CD4-positive, alpha-beta T cell (primary cell): Measurements from ENCODE around the gene RNF121. TPM values are rescaled to one million over a fixed set of nuclear protein-coding genes. Genes with fewer than 3 reads are reported as not detected.

Experiments
- ATAC-seq: fragments of 200-7000 bp; cut with Tn5 transposase; one replicate; pipeline ENCODE4 v1.10.0; 2022; ENCODE audit warnings: mild to moderate bottlenecking; ENCODE audit not compliant: poor library complexity
- CTCF ChIA-PET: fragments of 350-600 bp; sonication (Branson Sonifier 250); formaldehyde crosslinking; loops from one replicate; lab custom pipeline; 2021; ENCODE audit warnings: antibody characterized with exemption, inconsistent platforms; lab: Charles Lee
- POLR2A ChIA-PET: fragments of 350-600 bp; sonication (Branson Sonifier 250); formaldehyde crosslinking; loops from one replicate; lab custom pipeline; 2021; ENCODE audit warnings: antibody characterized with exemption, inconsistent platforms; lab: Charles Lee
- DNase-seq, 14 experiments: peaks; one replicate each; pipeline ENCODE4 v3.0.0-alpha.2; 2013 to 2020; ENCODE audit warnings: mixed read lengths in 2 of 14
- H3K27ac ChIP-seq, 2 donors: one replicate each; pipeline versions ENCODE4 v1.5.1 to v1.7.0; 2013; ENCODE audit warnings: low read length in 2 of 2, low read depth in 1 of 2, mild to moderate bottlenecking in 1 of 2
- H3K27me3 ChIP-seq, 2 experiments: 1 replicate in 1 of 2; 2 replicates in 1 of 2; pipeline versions ENCODE4 v1.6.1 to v1.7.0; 2013; ENCODE audit warnings: low read length in 2 of 2, control low read depth in 1 of 2, mild to moderate bottlenecking in 1 of 2, moderate library complexity in 1 of 2; ENCODE audit not compliant: insufficient read depth in 2 of 2, control insufficient read depth in 1 of 2
- H3K36me3 ChIP-seq: one replicate; pipeline ENCODE4 v1.6.1; 2013; ENCODE audit warnings: low read length, control low read depth; ENCODE audit not compliant: insufficient read depth
- H3K4me1 ChIP-seq: one replicate; pipeline ENCODE4 v1.6.1; 2013; ENCODE audit warnings: low read length, control low read depth; ENCODE audit not compliant: insufficient read depth
- H3K4me3 ChIP-seq: one replicate; pipeline ENCODE4 v1.5.1; 2013; ENCODE audit warnings: mild to moderate bottlenecking, low read length, moderate library complexity
- H3K9me3 ChIP-seq, 2 experiments: 1 replicate in 1 of 2; 2 replicates in 1 of 2; pipeline versions ENCODE4 v1.6.1 to v1.7.0; 2013; ENCODE audit warnings: low read length in 2 of 2, mild to moderate bottlenecking in 2 of 2, control low read depth in 1 of 2, moderate library complexity in 1 of 2; ENCODE audit not compliant: control insufficient read depth in 1 of 2, insufficient read depth in 1 of 2
- H3K27ac Mint-ChIP-seq: one replicate; pipeline ENCODE4 v1.8.0; 2020; ENCODE audit warnings: mixed read lengths
- H3K27me3 Mint-ChIP-seq: one replicate; pipeline ENCODE4 v1.8.0; 2021; ENCODE audit warnings: mixed read lengths
- H3K36me3 Mint-ChIP-seq: one replicate; pipeline ENCODE4 v1.8.0; 2021; ENCODE audit warnings: low read depth, mixed read lengths
- H3K4me1 Mint-ChIP-seq: one replicate; pipeline ENCODE4 v1.8.0; 2021; ENCODE audit warnings: low read depth, mixed read lengths
- H3K4me3 Mint-ChIP-seq: one replicate; pipeline ENCODE4 v1.8.0; 2020; ENCODE audit warnings: mild to moderate bottlenecking, mixed read lengths
- H3K9me3 Mint-ChIP-seq: one replicate; pipeline ENCODE4 v1.8.0; 2020; ENCODE audit warnings: mixed read lengths
- intact Hi-C, 2 experiments: fragments of 100-400 bp; cut with DNase I in 1 of 2; cut with micrococcal nuclease in 1 of 2; formaldehyde crosslinking; loops; one replicate each; pipeline versions ENCODE4 v1.15.1 to v1.9.0; 2023 to 2025; cut with DNase I, micrococcal nuclease
- total RNA-seq, 174 experiments: library from RNA in 2 of 174; stranded (reverse) in 2 of 174; gene quantifications; one replicate each; pipeline ENCODE4 v1.2.3 and lab custom pipeline; 2021 to 2026
- TF ChIP-seq, protein P1 (sequence below): fragments of 200-600 bp; IDR thresholded peaks from one replicate; pipeline ENCODE4 v1.8.0; 2022; ENCODE audit warnings: antibody characterized with exemption, mild to moderate bottlenecking

Gene RNF121
- total RNA-seq, 2 experiments from 2014 or later = 10.1 to 10.4 TPM

DNA sequence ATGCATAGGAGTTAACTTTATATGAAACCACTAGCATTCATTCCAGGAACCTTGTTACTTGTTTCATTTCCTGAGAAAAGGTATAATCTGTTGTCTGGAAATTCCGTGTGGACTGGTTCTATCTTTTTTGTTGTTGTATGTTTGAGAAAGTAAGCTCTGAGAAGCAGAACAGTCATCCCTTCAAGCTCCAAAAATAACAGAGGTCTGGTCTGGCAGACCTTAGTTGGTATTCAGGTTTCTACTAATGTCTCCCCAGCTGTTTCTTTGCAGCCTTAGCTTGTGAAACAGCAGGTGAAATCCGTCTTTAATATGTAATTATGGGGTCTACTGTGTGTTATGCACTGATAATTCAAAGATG lies 2.4 kb downstream of the RNF121 start:
- H3K4me3 Mint-ChIP-seq = peak overlapping the region; percentile 2
- no peaks in the 10 kb centered on the region for H3K36me3 ChIP-seq
- TF ChIP-seq, protein P1, sequence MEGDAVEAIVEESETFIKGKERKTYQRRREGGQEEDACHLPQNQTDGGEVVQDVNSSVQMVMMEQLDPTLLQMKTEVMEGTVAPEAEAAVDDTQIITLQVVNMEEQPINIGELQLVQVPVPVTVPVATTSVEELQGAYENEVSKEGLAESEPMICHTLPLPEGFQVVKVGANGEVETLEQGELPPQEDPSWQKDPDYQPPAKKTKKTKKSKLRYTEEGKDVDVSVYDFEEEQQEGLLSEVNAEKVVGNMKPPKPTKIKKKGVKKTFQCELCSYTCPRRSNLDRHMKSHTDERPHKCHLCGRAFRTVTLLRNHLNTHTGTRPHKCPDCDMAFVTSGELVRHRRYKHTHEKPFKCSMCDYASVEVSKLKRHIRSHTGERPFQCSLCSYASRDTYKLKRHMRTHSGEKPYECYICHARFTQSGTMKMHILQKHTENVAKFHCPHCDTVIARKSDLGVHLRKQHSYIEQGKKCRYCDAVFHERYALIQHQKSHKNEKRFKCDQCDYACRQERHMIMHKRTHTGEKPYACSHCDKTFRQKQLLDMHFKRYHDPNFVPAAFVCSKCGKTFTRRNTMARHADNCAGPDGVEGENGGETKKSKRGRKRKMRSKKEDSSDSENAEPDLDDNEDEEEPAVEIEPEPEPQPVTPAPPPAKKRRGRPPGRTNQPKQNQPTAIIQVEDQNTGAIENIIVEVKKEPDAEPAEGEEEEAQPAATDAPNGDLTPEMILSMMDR = no peak
- no peak overlapping the region for H3K27ac ChIP-seq
- H3K4me3 ChIP-seq = no peak overlapping the region
- peaks cover 65% of the 10 kb centered on the region for H3K4me1 Mint-ChIP-seq
- H3K27ac Mint-ChIP-seq = no peak overlapping the region
- CTCF ChIA-PET = interaction anchor here (1.2 kb wide), 1 partner anchor 160 kb away, joined by 3 read pairs; no protein-coding TSS in a partner anchor
- DNase-seq (no peak), ATAC-seq (no peak)
- H3K9me3 ChIP-seq = no peaks in the 10 kb centered on the region
- H3K9me3 Mint-ChIP-seq = no peaks in the 10 kb centered on the region
- no peaks in the 10 kb centered on the region for H3K27me3 ChIP-seq
- no peaks in the 10 kb centered on the region for H3K27me3 Mint-ChIP-seq
- POLR2A ChIA-PET = interaction anchor here (0.8 to 1.2 kb wide), 3 partner anchors 109 to 181 kb away, joined by 3 read pairs; partner anchors contain the start of gene ANAPC15
- H3K36me3 Mint-ChIP-seq = peaks cover 15% of the 10 kb centered on the region
- H3K4me1 ChIP-seq = peaks cover 36% of the 10 kb centered on the region
- intact Hi-C loops = no loop called here

DNA sequence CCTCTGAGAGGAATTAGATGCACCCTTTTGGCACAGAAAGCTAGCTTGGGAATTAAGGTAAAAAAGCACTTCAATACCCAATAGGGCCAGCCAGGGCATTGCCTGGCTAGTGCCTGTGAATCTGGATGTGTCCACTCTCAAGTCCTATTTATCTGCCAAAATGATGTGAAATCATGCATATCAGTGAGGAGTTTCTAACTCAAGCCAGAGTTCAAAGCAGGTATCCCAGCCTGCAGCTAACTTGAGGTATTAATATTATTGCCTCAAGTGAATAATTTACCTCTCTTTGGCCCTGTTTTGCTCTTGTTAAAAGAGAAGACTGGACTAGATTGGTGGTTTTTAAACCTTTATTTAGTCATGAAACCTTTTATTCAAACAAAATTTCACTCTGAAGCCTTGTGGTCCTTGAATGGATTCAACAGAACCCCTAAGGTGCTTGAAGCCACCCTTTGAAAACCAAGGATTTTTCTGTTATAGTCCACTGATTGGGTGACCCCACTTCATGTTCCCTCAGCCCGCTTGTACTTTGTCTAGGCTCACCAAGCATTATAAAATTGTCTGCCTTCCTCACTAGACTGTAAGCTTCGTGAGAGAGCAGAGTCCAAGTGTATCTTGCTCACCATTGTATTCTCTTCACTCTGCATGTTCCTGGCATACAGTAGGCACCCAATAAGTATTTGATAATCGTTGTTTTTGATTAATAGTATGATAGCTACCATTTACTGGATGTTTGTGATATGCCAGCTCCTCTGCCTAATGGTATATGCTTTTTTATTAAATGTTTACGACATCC lies 4.5 kb downstream of the RNF121 start:
- no peak for ATAC-seq
- intact Hi-C loops = no loop called here
- no peaks in the 10 kb centered on the region for H3K27me3 Mint-ChIP-seq
- peaks cover 14% of the 10 kb centered on the region for H3K36me3 Mint-ChIP-seq
- DNase-seq = no peak
- H3K4me3 ChIP-seq = no peak overlapping the region
- H3K9me3 Mint-ChIP-seq = no peaks in the 10 kb centered on the region
- POLR2A ChIA-PET = no interaction called here
- H3K36me3 ChIP-seq = peaks cover 2% of the 10 kb centered on the region
- H3K27ac ChIP-seq = no peak overlapping the region
- TF ChIP-seq, protein P1 = no peak
- no peak overlapping the region for H3K4me3 Mint-ChIP-seq
- no peaks in the 10 kb centered on the region for H3K27me3 ChIP-seq
- peaks cover 60% of the 10 kb centered on the region for H3K4me1 Mint-ChIP-seq
- H3K27ac Mint-ChIP-seq = no peak overlapping the region
- CTCF ChIA-PET = no interaction called here
- H3K4me1 ChIP-seq = peaks cover 23% of the 10 kb centered on the region
- H3K9me3 ChIP-seq = no peaks in the 10 kb centered on the region

DNA sequence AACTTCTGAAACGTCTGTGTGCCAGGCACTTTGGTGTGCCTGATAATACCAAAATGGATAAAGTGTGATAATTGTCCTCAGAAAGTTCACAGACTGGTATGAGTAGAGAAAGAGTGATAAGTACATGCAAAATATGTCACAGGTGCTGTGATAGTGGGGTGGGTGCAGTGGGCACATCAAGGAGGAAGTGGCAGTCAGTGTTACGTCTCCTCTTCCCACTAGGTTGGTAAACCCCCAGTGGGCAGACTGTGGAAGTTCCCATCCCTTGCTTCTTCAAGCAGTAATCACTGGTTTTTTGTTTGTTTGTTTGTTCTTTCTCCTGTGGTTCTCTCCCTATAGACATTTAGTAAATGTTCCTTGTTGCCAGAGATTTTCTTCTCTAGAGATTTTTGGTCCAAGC lies 5.4 kb downstream of the RNF121 start:
- H3K27me3 Mint-ChIP-seq = no peaks in the 10 kb centered on the region
- peaks cover 51% of the 10 kb centered on the region for H3K4me1 Mint-ChIP-seq
- Histone ChIP-seq H3K9me3 (no peaks in the 10 kb centered on the region), H3K4me3 (no peak overlapping the region), H3K27me3 (no peaks in the 10 kb centered on the region), H3K36me3 (peaks cover 2% of the 10 kb centered on the region), H3K4me1 (peaks cover 21% of the 10 kb centered on the region), H3K27ac (no peak overlapping the region)
- ATAC-seq (peak; percentile 52), DNase-seq (peak in 3 of 14 experiments; percentile 20 to 38 (median 29))
- TF ChIP-seq, protein P1 = no peak
- CTCF ChIA-PET = no interaction called here
- H3K27ac Mint-ChIP-seq = no peak overlapping the region
- H3K4me3 Mint-ChIP-seq = no peak overlapping the region
- intact Hi-C loops = no loop called here
- H3K36me3 Mint-ChIP-seq = peaks cover 7% of the 10 kb centered on the region
- H3K9me3 Mint-ChIP-seq = no peaks in the 10 kb centered on the region
- POLR2A ChIA-PET = no interaction called here
